ENCODE data around the gene SNX27.
"Not testable (repeated sequence)": the region's sequence is repeated elsewhere in the genome, so short reads cannot be mapped to it uniquely, and the experiment has no call there.

The SNX27 gene

GRCh38 chr1:151612501-151613281 lies 841 bp downstream of the SNX27 start:
- in situ Hi-C loops (cut with HindIII; ENCODE audit: low sequenced_read_pairs) = no loop called here
- peak overlapping the region; percentile 82 for H3K4me3 ChIP-seq (ENCODE audit: low read depth, low read length)
- TF ChIP-seq CTCF (IDR thresholded peaks at IDR 0.05; ENCODE audit: low read depth, low read length) = no peak
- DNase-seq (ENCODE audit: low read depth, low spot score) = no peak

GRCh38 chr1:151613282-151613780 lies 1.5 kb downstream of the SNX27 start:
- no peak for TF ChIP-seq CTCF (IDR thresholded peaks at IDR 0.05; ENCODE audit: low read depth, low read length)
- DNase-seq (ENCODE audit: low read depth, low spot score) = no peak
- in situ Hi-C loops (cut with HindIII; ENCODE audit: low sequenced_read_pairs) = no loop called here
- peak overlapping the region; percentile 82 for H3K4me3 ChIP-seq (ENCODE audit: low read depth, low read length)

GRCh38 chr1:151615711-151616504 lies 4.1 kb downstream of the SNX27 start:
- TF ChIP-seq CTCF (IDR thresholded peaks at IDR 0.05; ENCODE audit: low read depth, low read length) = no peak
- in situ Hi-C loops (cut with HindIII; ENCODE audit: low sequenced_read_pairs) = no loop called here
- no peak for DNase-seq (ENCODE audit: low read depth, low spot score)
- no peak overlapping the region for H3K4me3 ChIP-seq (ENCODE audit: low read depth, low read length)

GRCh38 chr1:151616505-151616849 lies 4.6 kb downstream of the SNX27 start:
- in situ Hi-C loops (cut with HindIII; ENCODE audit: low sequenced_read_pairs) = no loop called here
- DNase-seq (ENCODE audit: low read depth, low spot score) = no peak
- no peak for TF ChIP-seq CTCF (IDR thresholded peaks at IDR 0.05; ENCODE audit: low read depth, low read length)
- no peak overlapping the region for H3K4me3 ChIP-seq (ENCODE audit: low read depth, low read length)

- no peak for TF ChIP-seq CTCF (IDR thresholded peaks at IDR 0.05; ENCODE audit: low read depth, low read length)
- no peak for DNase-seq (ENCODE audit: low read depth, low spot score)
- in situ Hi-C loops (cut with HindIII; ENCODE audit: low sequenced_read_pairs) = no loop called here
- H3K4me3 ChIP-seq (ENCODE audit: low read depth, low read length) = no peak overlapping the region
Measured at GRCh38 chr1:151618003-151618402, 6.2 kb downstream of the SNX27 start.

GRCh38 chr1:151618470-151618869 lies 6.6 kb downstream of the SNX27 start:
- H3K4me3 ChIP-seq (ENCODE audit: low read depth, low read length) = no peak overlapping the region
- no peak for TF ChIP-seq CTCF (IDR thresholded peaks at IDR 0.05; ENCODE audit: low read depth, low read length)
- in situ Hi-C loops (cut with HindIII; ENCODE audit: low sequenced_read_pairs) = no loop called here
- no peak for DNase-seq (ENCODE audit: low read depth, low spot score)

GRCh38 chr1:151618996-151619395 lies 7.1 kb downstream of the SNX27 start:
- in situ Hi-C loops (cut with HindIII; ENCODE audit: low sequenced_read_pairs); H3K4me3 ChIP-seq (ENCODE audit: low read depth, low read length); DNase-seq (ENCODE audit: low read depth, low spot score): not testable (repeated sequence)

Measured in astrocyte of the spinal cord (primary cell).